GM18505 (cell line): ENCODE results near the gene NCAPH2.
A peak's percentile ranks its signal among the peaks of the same experiment; 100 is the strongest.

ENCODE experiments used
- ATAC-seq: cut with Tn5 transposase; IDR thresholded peaks from one replicate; pipeline ENCODE4 v1.9.1; 2021; ENCODE audit not compliant: unreplicated experiment
- POLR2A ChIP-seq: IDR thresholded peaks from 4 replicates; pipeline ENCODE4 v1.6.1; 2011; ENCODE audit warnings: borderline replicate concordance; ENCODE audit not compliant: insufficient read depth, insufficient read length; ENCODE audit errors: extremely low read depth

NCAPH2 gene

GRCh38 chr22:50469377-50470305, 38.4 kb upstream of the NCAPH2 start:
- TF ChIP-seq POLR2A = no peak
- peak; percentile 57 for ATAC-seq

- TF ChIP-seq POLR2A = no peak
- ATAC-seq = peak; percentile 0
Measured at GRCh38 chr22:50470491-50470890, 37.5 kb upstream of the NCAPH2 start.

- TF ChIP-seq POLR2A = no peak
- ATAC-seq = no peak
Measured at GRCh38 chr22:50471197-50471847, 36.7 kb upstream of the NCAPH2 start.

GRCh38 chr22:50471962-50472361, 36.1 kb upstream of the NCAPH2 start:
- no peak for TF ChIP-seq POLR2A
- no peak for ATAC-seq

GRCh38 chr22:50473088-50473487, 34.9 kb upstream of the NCAPH2 start:
- no peak for ATAC-seq
- TF ChIP-seq POLR2A = no peak

GRCh38 chr22:50473855-50474671, 34.0 kb upstream of the NCAPH2 start:
- ATAC-seq = peak; percentile 3
- TF ChIP-seq POLR2A = no peak

- TF ChIP-seq POLR2A = peak; percentile 66
- peak; percentile 63 for ATAC-seq
Measured at GRCh38 chr22:50474710-50475651, 33.0 kb upstream of the NCAPH2 start, which contains the start of gene SBF1. TSS of gene SBF1 (minus strand) at chr22:50475035. CDS start at chr22:50474840, 195 bp downstream.

- no peak for TF ChIP-seq POLR2A
- ATAC-seq = no peak
Measured at GRCh38 chr22:50475652-50476002, 32.4 kb upstream of the NCAPH2 start.

- no peak for TF ChIP-seq POLR2A
- no peak for ATAC-seq
Measured at GRCh38 chr22:50476868-50477267, 31.2 kb upstream of the NCAPH2 start.

- ATAC-seq = no peak
- TF ChIP-seq POLR2A = no peak
Measured at GRCh38 chr22:50477923-50478322, 30.1 kb upstream of the NCAPH2 start.

GRCh38 chr22:50479721-50480120, 28.3 kb upstream of the NCAPH2 start:
- no peak for ATAC-seq
- TF ChIP-seq POLR2A = no peak

GRCh38 chr22:50481045-50481439, 27.0 kb upstream of the NCAPH2 start:
- no peak for TF ChIP-seq POLR2A
- no peak for ATAC-seq
